ENCODE data around the gene CYLD.

CYLD gene

GRCh38 chr16:50781518-50781917, 39.6 kb downstream of the CYLD start:
- Histone ChIP-seq H3K36me3 (ENCODE audit: insufficient read depth, insufficient read length, low read length) (peaks cover 9% of the 10 kb centered on the region), H3K9ac (ENCODE audit: insufficient read length, low read depth) (no peak overlapping the region), H3K9me3 (ENCODE audit: insufficient read depth, low read length) (no peaks in the 10 kb centered on the region), H3K27me3 (ENCODE audit: insufficient read depth, insufficient read length) (no peaks in the 10 kb centered on the region), H3K4me1 (ENCODE audit: insufficient read depth, insufficient read length) (no peaks in the 10 kb centered on the region), H3K4me3 (ENCODE audit: insufficient read length, low read depth) (no peak overlapping the region)
- no peak for TF ChIP-seq SUZ12 (IDR thresholded peaks at IDR 0.05; ENCODE audit: extremely low read depth, insufficient read depth, insufficient read length)
- TF ChIP-seq YY1 (IDR thresholded peaks at IDR 0.05; ENCODE audit: insufficient read depth, insufficient read length): no peak
- no peak for TF ChIP-seq ZNF274 (IDR thresholded peaks at IDR 0.05; ENCODE audit: low read depth, low read length)
- DNase-seq (ENCODE audit: low read depth, low spot score): no peak

- TF ChIP-seq YY1 (IDR thresholded peaks at IDR 0.05; ENCODE audit: insufficient read depth, insufficient read length) (no peak), ZNF274 (IDR thresholded peaks at IDR 0.05; ENCODE audit: low read depth, low read length) (no peak), SUZ12 (IDR thresholded peaks at IDR 0.05; ENCODE audit: extremely low read depth, insufficient read depth, insufficient read length) (no peak)
- H3K4me3 ChIP-seq (ENCODE audit: insufficient read length, low read depth): no peak overlapping the region
- H3K9me3 ChIP-seq (ENCODE audit: insufficient read depth, low read length): peaks cover 14% of the 10 kb centered on the region
- no peaks in the 10 kb centered on the region for H3K4me1 ChIP-seq (ENCODE audit: insufficient read depth, insufficient read length)
- no peak overlapping the region for H3K9ac ChIP-seq (ENCODE audit: insufficient read length, low read depth)
- H3K36me3 ChIP-seq (ENCODE audit: insufficient read depth, insufficient read length, low read length): no peaks in the 10 kb centered on the region
- DNase-seq (ENCODE audit: low read depth, low spot score): no peak
- no peaks in the 10 kb centered on the region for H3K27me3 ChIP-seq (ENCODE audit: insufficient read depth, insufficient read length)
Observed at GRCh38 chr16:50789757-50790156, 47.9 kb downstream of the CYLD start.

DNA sequence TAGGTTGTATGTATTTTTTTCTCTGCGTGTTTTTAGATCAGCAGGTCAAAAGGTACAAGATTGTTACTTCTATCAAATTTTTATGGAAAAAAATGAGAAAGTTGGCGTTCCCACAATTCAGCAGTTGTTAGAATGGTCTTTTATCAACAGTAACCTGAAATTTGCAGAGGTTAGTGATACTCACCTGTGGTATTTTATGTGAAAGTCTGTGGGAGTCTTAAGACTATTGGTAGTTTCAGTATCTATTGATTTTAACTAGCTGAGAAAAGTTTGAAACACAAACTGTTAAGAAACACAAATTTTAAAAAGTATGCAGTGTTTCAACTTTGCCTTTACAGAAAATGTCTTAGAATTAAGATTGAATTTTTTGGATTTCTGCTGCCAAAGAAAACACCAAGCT, 49.6 kb downstream of the CYLD start:
- no peaks in the 10 kb centered on the region for H3K4me1 ChIP-seq (ENCODE audit: insufficient read depth, insufficient read length)
- H3K9me3 ChIP-seq (ENCODE audit: insufficient read depth, low read length): peaks cover 14% of the 10 kb centered on the region
- no peaks in the 10 kb centered on the region for H3K36me3 ChIP-seq (ENCODE audit: insufficient read depth, insufficient read length, low read length)
- no peak overlapping the region for H3K4me3 ChIP-seq (ENCODE audit: insufficient read length, low read depth)
- DNase-seq (ENCODE audit: low read depth, low spot score): no peak
- no peak overlapping the region for H3K9ac ChIP-seq (ENCODE audit: insufficient read length, low read depth)
- no peak for TF ChIP-seq ZNF274 (IDR thresholded peaks at IDR 0.05; ENCODE audit: low read depth, low read length)
- TF ChIP-seq YY1 (IDR thresholded peaks at IDR 0.05; ENCODE audit: insufficient read depth, insufficient read length): no peak
- no peak for TF ChIP-seq SUZ12 (IDR thresholded peaks at IDR 0.05; ENCODE audit: extremely low read depth, insufficient read depth, insufficient read length)
- H3K27me3 ChIP-seq (ENCODE audit: insufficient read depth, insufficient read length): no peaks in the 10 kb centered on the region

- H3K9me3 ChIP-seq (ENCODE audit: insufficient read depth, low read length): no peaks in the 10 kb centered on the region
- H3K4me1 ChIP-seq (ENCODE audit: insufficient read depth, insufficient read length): no peaks in the 10 kb centered on the region
- no peak overlapping the region for H3K4me3 ChIP-seq (ENCODE audit: insufficient read length, low read depth)
- TF ChIP-seq ZNF274 (IDR thresholded peaks at IDR 0.05; ENCODE audit: low read depth, low read length) (no peak), SUZ12 (IDR thresholded peaks at IDR 0.05; ENCODE audit: extremely low read depth, insufficient read depth, insufficient read length) (no peak), YY1 (IDR thresholded peaks at IDR 0.05; ENCODE audit: insufficient read depth, insufficient read length) (no peak)
- no peak for DNase-seq (ENCODE audit: low read depth, low spot score)
- no peaks in the 10 kb centered on the region for H3K36me3 ChIP-seq (ENCODE audit: insufficient read depth, insufficient read length, low read length)
- H3K9ac ChIP-seq (ENCODE audit: insufficient read length, low read depth): no peak overlapping the region
- H3K27me3 ChIP-seq (ENCODE audit: insufficient read depth, insufficient read length): no peaks in the 10 kb centered on the region
Observed at GRCh38 chr16:50796829-50797228, 54.9 kb downstream of the CYLD start.

GRCh38 chr16:50797456-50797855, 55.6 kb downstream of the CYLD start:
- DNase-seq (ENCODE audit: low read depth, low spot score): no peak
- no peaks in the 10 kb centered on the region for H3K9me3 ChIP-seq (ENCODE audit: insufficient read depth, low read length)
- H3K4me3 ChIP-seq (ENCODE audit: insufficient read length, low read depth): no peak overlapping the region
- H3K27me3 ChIP-seq (ENCODE audit: insufficient read depth, insufficient read length): no peaks in the 10 kb centered on the region
- no peak overlapping the region for H3K9ac ChIP-seq (ENCODE audit: insufficient read length, low read depth)
- H3K36me3 ChIP-seq (ENCODE audit: insufficient read depth, insufficient read length, low read length): no peaks in the 10 kb centered on the region
- TF ChIP-seq ZNF274 (IDR thresholded peaks at IDR 0.05; ENCODE audit: low read depth, low read length): no peak
- no peak for TF ChIP-seq SUZ12 (IDR thresholded peaks at IDR 0.05; ENCODE audit: extremely low read depth, insufficient read depth, insufficient read length)
- no peaks in the 10 kb centered on the region for H3K4me1 ChIP-seq (ENCODE audit: insufficient read depth, insufficient read length)

DNA sequence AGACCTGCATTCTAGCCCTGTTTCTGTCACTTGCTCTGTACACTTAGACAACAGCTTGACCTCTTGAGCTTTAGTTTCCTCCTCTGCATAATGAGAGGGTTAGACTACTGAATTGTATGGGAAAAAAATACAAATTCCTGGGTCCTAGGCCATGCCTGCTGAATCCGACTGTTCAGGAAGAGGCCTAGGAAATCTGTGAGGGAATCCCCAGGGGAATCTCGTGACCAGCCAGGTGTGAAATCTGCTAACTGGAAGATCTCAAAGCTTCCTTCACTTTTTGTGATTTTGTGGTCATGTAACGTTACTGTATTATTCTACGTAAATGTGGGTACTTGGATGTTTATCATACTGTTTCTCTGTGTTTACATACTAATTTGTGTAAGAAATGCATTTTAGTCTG, 58.2 kb downstream of the CYLD start:
- Histone ChIP-seq H3K4me3 (ENCODE audit: insufficient read length, low read depth) (no peak overlapping the region), H3K4me1 (ENCODE audit: insufficient read depth, insufficient read length) (no peaks in the 10 kb centered on the region), H3K9me3 (ENCODE audit: insufficient read depth, low read length) (no peaks in the 10 kb centered on the region), H3K27me3 (ENCODE audit: insufficient read depth, insufficient read length) (no peaks in the 10 kb centered on the region), H3K9ac (ENCODE audit: insufficient read length, low read depth) (no peak overlapping the region), H3K36me3 (ENCODE audit: insufficient read depth, insufficient read length, low read length) (no peaks in the 10 kb centered on the region)
- TF ChIP-seq SUZ12 (IDR thresholded peaks at IDR 0.05; ENCODE audit: extremely low read depth, insufficient read depth, insufficient read length) (no peak), ZNF274 (IDR thresholded peaks at IDR 0.05; ENCODE audit: low read depth, low read length) (no peak), YY1 (IDR thresholded peaks at IDR 0.05; ENCODE audit: insufficient read depth, insufficient read length) (no peak)
- DNase-seq (ENCODE audit: low read depth, low spot score): no peak

DNA sequence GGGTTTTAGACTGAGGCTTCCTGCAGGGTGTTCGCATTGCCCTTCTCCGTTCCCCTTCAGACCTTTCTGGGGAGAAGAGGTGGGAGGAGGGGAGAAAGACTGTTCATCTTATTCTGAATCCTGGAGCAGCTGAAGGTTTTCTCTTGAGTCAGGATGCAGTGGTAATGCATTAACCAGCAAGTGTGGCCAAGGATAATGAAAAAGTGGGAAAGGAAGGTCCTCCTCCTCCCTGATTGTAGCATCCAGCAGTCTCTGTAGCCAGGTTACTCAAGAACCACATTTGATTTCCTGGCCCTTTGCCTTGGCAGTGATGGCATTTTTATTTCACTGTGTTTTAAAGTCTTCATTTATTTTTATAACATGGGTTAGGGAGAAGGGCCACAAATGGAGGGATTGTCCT, 59.1 kb downstream of the CYLD start:
- Histone ChIP-seq H3K9ac (ENCODE audit: insufficient read length, low read depth) (no peak overlapping the region), H3K4me3 (ENCODE audit: insufficient read length, low read depth) (no peak overlapping the region), H3K9me3 (ENCODE audit: insufficient read depth, low read length) (no peaks in the 10 kb centered on the region), H3K27me3 (ENCODE audit: insufficient read depth, insufficient read length) (no peaks in the 10 kb centered on the region), H3K4me1 (ENCODE audit: insufficient read depth, insufficient read length) (no peaks in the 10 kb centered on the region), H3K36me3 (ENCODE audit: insufficient read depth, insufficient read length, low read length) (no peaks in the 10 kb centered on the region)
- no peak for TF ChIP-seq SUZ12 (IDR thresholded peaks at IDR 0.05; ENCODE audit: extremely low read depth, insufficient read depth, insufficient read length)
- TF ChIP-seq YY1 (IDR thresholded peaks at IDR 0.05; ENCODE audit: insufficient read depth, insufficient read length): no peak
- no peak for TF ChIP-seq ZNF274 (IDR thresholded peaks at IDR 0.05; ENCODE audit: low read depth, low read length)
- no peak for DNase-seq (ENCODE audit: low read depth, low spot score)

DNA sequence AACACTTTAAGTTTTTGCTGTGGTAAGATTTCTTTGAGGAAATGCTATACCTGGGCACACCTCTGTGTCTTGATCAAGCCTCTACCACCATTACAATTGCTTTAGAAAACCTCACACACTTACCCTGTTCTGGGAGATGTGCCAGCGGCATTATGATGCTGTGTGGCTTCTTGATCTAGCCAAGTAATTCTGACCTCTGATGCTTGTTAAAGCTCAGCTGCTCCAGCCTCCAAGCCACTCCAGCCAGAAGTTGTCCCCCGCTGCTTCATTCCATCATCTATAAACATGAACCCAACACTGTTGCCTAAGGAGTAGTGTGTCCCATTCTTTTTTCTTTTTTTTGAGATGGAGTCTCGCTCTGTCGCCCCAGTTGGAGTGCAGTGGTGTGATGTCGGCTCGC, 60.1 kb downstream of the CYLD start:
- TF ChIP-seq SUZ12 (IDR thresholded peaks at IDR 0.05; ENCODE audit: extremely low read depth, insufficient read depth, insufficient read length) (no peak), ZNF274 (IDR thresholded peaks at IDR 0.05; ENCODE audit: low read depth, low read length) (no peak), YY1 (IDR thresholded peaks at IDR 0.05; ENCODE audit: insufficient read depth, insufficient read length) (no peak)
- no peaks in the 10 kb centered on the region for H3K27me3 ChIP-seq (ENCODE audit: insufficient read depth, insufficient read length)
- no peak for DNase-seq (ENCODE audit: low read depth, low spot score)
- no peaks in the 10 kb centered on the region for H3K36me3 ChIP-seq (ENCODE audit: insufficient read depth, insufficient read length, low read length)
- H3K4me1 ChIP-seq (ENCODE audit: insufficient read depth, insufficient read length): no peaks in the 10 kb centered on the region
- H3K9ac ChIP-seq (ENCODE audit: insufficient read length, low read depth): no peak overlapping the region
- H3K4me3 ChIP-seq (ENCODE audit: insufficient read length, low read depth): no peak overlapping the region
- no peaks in the 10 kb centered on the region for H3K9me3 ChIP-seq (ENCODE audit: insufficient read depth, low read length)
